DND-41 (cell line): Measurements from ENCODE around the gene GCH1.

ENCODE experiments used
- ATAC-seq: fragments of 200-7000 bp; cut with Tn5 transposase; 3 replicates; pipeline ENCODE4 v1.9.1; 2021; ENCODE audit warnings: low read depth; ENCODE audit not compliant: insufficient read depth
- DNase-seq: peaks from one replicate; pipeline ENCODE4 v3.0.0-alpha.2; 2020
- H2AFZ ChIP-seq: 2 replicates; pipeline ENCODE4 v1.6.0; 2012; ENCODE audit warnings: low read depth, low read length
- H3K27ac ChIP-seq: 2 replicates; pipeline ENCODE4 v1.5.1; 2012; ENCODE audit warnings: low read length, inconsistent platforms
- H3K27me3 ChIP-seq: fragments of 200-600 bp; sonication (generic); 2 replicates; pipeline ENCODE4 v1.6.0; 2012; ENCODE audit warnings: low read length, mild to moderate bottlenecking, inconsistent platforms; ENCODE audit not compliant: insufficient read depth, poor library complexity
- H3K36me3 ChIP-seq: 2 replicates; pipeline ENCODE4 v1.5.1; 2012; ENCODE audit warnings: low read length, inconsistent platforms; ENCODE audit not compliant: insufficient read depth
- H3K4me1 ChIP-seq: 2 replicates; pipeline ENCODE4 v1.5.1; 2012; ENCODE audit warnings: mild to moderate bottlenecking, low read length; ENCODE audit not compliant: insufficient read depth
- H3K4me2 ChIP-seq: 2 replicates; pipeline ENCODE4 v1.6.0; 2012; ENCODE audit warnings: mild to moderate bottlenecking, moderate library complexity, low read length, inconsistent platforms; ENCODE audit not compliant: insufficient read depth
- H3K4me3 ChIP-seq, 2 experiments: fragments of 200-600 bp in 1 of 2; shearing (Covaris generic) in 1 of 2; 2 replicates each; pipeline ENCODE4 v1.5.1; 2012 to 2016; ENCODE audit warnings: inconsistent platforms in 2 of 2, low read length in 2 of 2, mild to moderate bottlenecking in 2 of 2, low read depth in 1 of 2, moderate library complexity in 1 of 2
- H3K79me2 ChIP-seq: 2 replicates; pipeline ENCODE4 v1.6.0; 2012; ENCODE audit warnings: low read length, inconsistent platforms; ENCODE audit not compliant: insufficient read depth
- H3K9ac ChIP-seq: 2 replicates; pipeline ENCODE4 v1.6.0; 2012; ENCODE audit warnings: low read depth, mild to moderate bottlenecking, inconsistent platforms, low read length, moderate library complexity
- H3K9me3 ChIP-seq: 2 replicates; pipeline ENCODE4 v1.5.1; 2012; ENCODE audit warnings: low read length, moderate library complexity, mild to moderate bottlenecking, inconsistent platforms; ENCODE audit not compliant: insufficient read depth, severe bottlenecking
- H4K20me1 ChIP-seq: 2 replicates; pipeline ENCODE4 v1.6.0; 2012; ENCODE audit warnings: low read length; ENCODE audit not compliant: insufficient read depth
- EZH2 ChIP-seq: IDR thresholded peaks from 3 replicates; pipeline ENCODE4 v1.6.1; 2012; ENCODE audit warnings: borderline replicate concordance, low read depth, mild to moderate bottlenecking, moderate library complexity, low read length, inconsistent platforms; ENCODE audit not compliant: severe bottlenecking
- TF ChIP-seq, protein P1 (sequence below): IDR thresholded peaks from 2 replicates; pipeline ENCODE4 v1.5.1; 2012; ENCODE audit warnings: borderline replicate concordance, low read length, moderate library complexity, mild to moderate bottlenecking; ENCODE audit not compliant: poor library complexity, severe bottlenecking; ENCODE audit errors: extremely low read depth

The GCH1 gene

GRCh38 chr14:54808326-54809161 lies 94.1 kb downstream of the GCH1 start:
- H3K27me3 ChIP-seq, result peaks cover 10% of the 10 kb centered on the region
- H3K9me3 ChIP-seq, result no peaks in the 10 kb centered on the region
- TF ChIP-seq, protein P1, sequence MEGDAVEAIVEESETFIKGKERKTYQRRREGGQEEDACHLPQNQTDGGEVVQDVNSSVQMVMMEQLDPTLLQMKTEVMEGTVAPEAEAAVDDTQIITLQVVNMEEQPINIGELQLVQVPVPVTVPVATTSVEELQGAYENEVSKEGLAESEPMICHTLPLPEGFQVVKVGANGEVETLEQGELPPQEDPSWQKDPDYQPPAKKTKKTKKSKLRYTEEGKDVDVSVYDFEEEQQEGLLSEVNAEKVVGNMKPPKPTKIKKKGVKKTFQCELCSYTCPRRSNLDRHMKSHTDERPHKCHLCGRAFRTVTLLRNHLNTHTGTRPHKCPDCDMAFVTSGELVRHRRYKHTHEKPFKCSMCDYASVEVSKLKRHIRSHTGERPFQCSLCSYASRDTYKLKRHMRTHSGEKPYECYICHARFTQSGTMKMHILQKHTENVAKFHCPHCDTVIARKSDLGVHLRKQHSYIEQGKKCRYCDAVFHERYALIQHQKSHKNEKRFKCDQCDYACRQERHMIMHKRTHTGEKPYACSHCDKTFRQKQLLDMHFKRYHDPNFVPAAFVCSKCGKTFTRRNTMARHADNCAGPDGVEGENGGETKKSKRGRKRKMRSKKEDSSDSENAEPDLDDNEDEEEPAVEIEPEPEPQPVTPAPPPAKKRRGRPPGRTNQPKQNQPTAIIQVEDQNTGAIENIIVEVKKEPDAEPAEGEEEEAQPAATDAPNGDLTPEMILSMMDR, result no peak
- no peak for TF ChIP-seq EZH2
- ATAC-seq, result no peak
- H3K9ac ChIP-seq, result no peak overlapping the region
- H3K4me2 ChIP-seq, result no peak overlapping the region
- no peak overlapping the region for H3K27ac ChIP-seq
- DNase-seq, result no peak
- no peaks in the 10 kb centered on the region for H4K20me1 ChIP-seq
- no peak overlapping the region for H2AFZ ChIP-seq
- peaks cover 7% of the 10 kb centered on the region; the same call in 1 of the 2 replicates for H3K4me1 ChIP-seq
- H3K36me3 ChIP-seq, result no peaks in the 10 kb centered on the region
- no peak overlapping the region for H3K4me3 ChIP-seq
- H3K79me2 ChIP-seq, result no peaks in the 10 kb centered on the region

GRCh38 chr14:54807881-54808280 lies 94.7 kb downstream of the GCH1 start:
- Histone ChIP-seq H2AFZ (no peak overlapping the region), H3K9me3 (no peaks in the 10 kb centered on the region), H3K4me1 (peaks cover 7% of the 10 kb centered on the region; the same call in 1 of the 2 replicates), H3K79me2 (no peaks in the 10 kb centered on the region), H3K9ac (no peak overlapping the region), H3K27me3 (peaks cover 8% of the 10 kb centered on the region), H3K36me3 (no peaks in the 10 kb centered on the region), H4K20me1 (no peaks in the 10 kb centered on the region), H3K4me3 (no peak overlapping the region), H3K4me2 (no peak overlapping the region), H3K27ac (no peak overlapping the region)
- TF ChIP-seq EZH2, result no peak
- TF ChIP-seq, protein P1, result no peak
- ATAC-seq (no peak), DNase-seq (no peak)

DNA sequence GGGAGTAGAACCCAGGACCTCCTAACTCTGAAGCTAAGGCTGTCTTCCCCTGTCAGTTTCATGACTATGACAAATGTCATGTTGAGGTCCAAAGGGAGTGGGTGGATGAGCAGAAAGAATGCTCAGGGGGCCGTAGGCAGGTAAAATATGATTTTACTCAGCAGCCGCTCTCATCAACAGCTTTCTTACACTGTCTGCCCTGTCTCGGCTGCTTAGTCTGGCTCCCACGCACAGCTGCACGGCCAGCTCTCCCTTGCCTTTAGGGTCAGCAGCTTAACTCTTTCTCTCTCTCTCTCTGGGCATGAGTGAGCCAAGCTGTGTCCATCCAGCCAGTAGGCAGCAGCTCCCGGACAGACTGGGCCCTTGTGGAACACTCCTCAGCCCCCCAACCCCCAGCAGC lies 95.2 kb downstream of the GCH1 start:
- no peak for DNase-seq
- Histone ChIP-seq H3K9me3 (no peaks in the 10 kb centered on the region), H3K4me3 (no peak overlapping the region), H3K27ac (no peak overlapping the region), H3K4me1 (peaks cover 7% of the 10 kb centered on the region; the same call in 1 of the 2 replicates), H3K4me2 (no peak overlapping the region), H3K36me3 (no peaks in the 10 kb centered on the region), H3K9ac (no peak overlapping the region), H3K79me2 (no peaks in the 10 kb centered on the region), H3K27me3 (peaks cover 4% of the 10 kb centered on the region), H2AFZ (no peak overlapping the region), H4K20me1 (no peaks in the 10 kb centered on the region)
- TF ChIP-seq, protein P1, result no peak
- no peak for TF ChIP-seq EZH2
- ATAC-seq, result no peak
